LNCaP clone FGC (cell line): ENCODE results near the gene RGS3.

Experiments
- DNase-seq: peaks from one replicate; pipeline ENCODE4 v3.0.0-alpha.2; 2011; ENCODE audit warnings: low read depth
- H3K4me3 ChIP-seq: 2 replicates; pipeline ENCODE4 v1.5.1; 2011; ENCODE audit warnings: mild to moderate bottlenecking, low read depth, low read length, control low read depth
- CTCF ChIP-seq: IDR thresholded peaks from 2 replicates; pipeline ENCODE4 v1.5.1; 2012; ENCODE audit warnings: mild to moderate bottlenecking; ENCODE audit not compliant: control insufficient read depth, insufficient read depth; ENCODE audit errors: extremely low read depth

The RGS3 gene

GRCh38 chr9:113640418-113640817, 176.9 kb downstream of the RGS3 start:
- no peak for TF ChIP-seq CTCF
- no peak overlapping the region for H3K4me3 ChIP-seq
- DNase-seq: no peak

- TF ChIP-seq CTCF: no peak
- no peak for DNase-seq
- no peak overlapping the region for H3K4me3 ChIP-seq
Observed at GRCh38 chr9:113641100-113641885, 177.8 kb downstream of the RGS3 start.

- DNase-seq: no peak
- no peak overlapping the region for H3K4me3 ChIP-seq
- TF ChIP-seq CTCF: no peak
Observed at GRCh38 chr9:113644321-113644720, 180.8 kb downstream of the RGS3 start.

- no peak for TF ChIP-seq CTCF
- no peak overlapping the region for H3K4me3 ChIP-seq
- DNase-seq: no peak
Observed at GRCh38 chr9:113645227-113645977, 181.9 kb downstream of the RGS3 start.

GRCh38 chr9:113645978-113646253, 182.4 kb downstream of the RGS3 start:
- no peak for DNase-seq

GRCh38 chr9:113646491-113646890, 183.0 kb downstream of the RGS3 start:
- no peak overlapping the region for H3K4me3 ChIP-seq
- no peak for DNase-seq
- TF ChIP-seq CTCF: no peak

More at GRCh38 chr9:113645978-113646253, 182.4 kb downstream of the RGS3 start:
- H3K4me3 ChIP-seq: no peak overlapping the region
- TF ChIP-seq CTCF: no peak
